Measurements from ENCODE around the gene TRMT1. TPM values are rescaled to one million over a fixed set of nuclear protein-coding genes. Genes with fewer than 3 reads are reported as not detected.

TRMT1 gene
- total RNA-seq, 1 donor from 2014 or later, result 74.7 TPM

- DNase-seq (ENCODE audit: low read depth), result no peak
- H3K36me3 ChIP-seq (ENCODE audit: control insufficient read depth, insufficient read depth, low read length), result no peaks in the 10 kb centered on the region
- no peak for TF ChIP-seq CTCF (IDR thresholded peaks at IDR 0.05; ENCODE audit: insufficient read depth, low read length, poor library complexity, severe bottlenecking)
- no peaks in the 10 kb centered on the region for H3K27me3 ChIP-seq (ENCODE audit: control insufficient read depth, insufficient read depth, low read length)
- H3K4me3 ChIP-seq (ENCODE audit: low read depth, low read length), result no peak overlapping the region
Observed at GRCh38 chr19:13121551-13122274, 5.2 kb upstream of the TRMT1 start.

GRCh38 chr19:13120817-13121216 lies 4.3 kb upstream of the TRMT1 start:
- H3K36me3 ChIP-seq (ENCODE audit: control insufficient read depth, insufficient read depth, low read length), result no peaks in the 10 kb centered on the region
- H3K4me3 ChIP-seq (ENCODE audit: low read depth, low read length), result no peak overlapping the region
- no peaks in the 10 kb centered on the region for H3K27me3 ChIP-seq (ENCODE audit: control insufficient read depth, insufficient read depth, low read length)
- no peak for DNase-seq (ENCODE audit: low read depth)
- TF ChIP-seq CTCF (IDR thresholded peaks at IDR 0.05; ENCODE audit: insufficient read depth, low read length, poor library complexity, severe bottlenecking), result no peak

- H3K27me3 ChIP-seq (ENCODE audit: control insufficient read depth, insufficient read depth, low read length), result no peaks in the 10 kb centered on the region
- H3K4me3 ChIP-seq (ENCODE audit: low read depth, low read length), result no peak overlapping the region
- TF ChIP-seq CTCF (IDR thresholded peaks at IDR 0.05; ENCODE audit: insufficient read depth, low read length, poor library complexity, severe bottlenecking), result no peak
- no peak for DNase-seq (ENCODE audit: low read depth)
- H3K36me3 ChIP-seq (ENCODE audit: control insufficient read depth, insufficient read depth, low read length), result no peaks in the 10 kb centered on the region
Observed at GRCh38 chr19:13120031-13120430, 3.5 kb upstream of the TRMT1 start.

- H3K27me3 ChIP-seq (ENCODE audit: control insufficient read depth, insufficient read depth, low read length), result no peaks in the 10 kb centered on the region
- H3K4me3 ChIP-seq (ENCODE audit: low read depth, low read length), result peak overlapping the region; percentile 97
- DNase-seq (ENCODE audit: low read depth), result no peak
- no peak for TF ChIP-seq CTCF (IDR thresholded peaks at IDR 0.05; ENCODE audit: insufficient read depth, low read length, poor library complexity, severe bottlenecking)
- no peaks in the 10 kb centered on the region for H3K36me3 ChIP-seq (ENCODE audit: control insufficient read depth, insufficient read depth, low read length)
Observed at GRCh38 chr19:13119627-13120026, 3.1 kb upstream of the TRMT1 start.

- Histone ChIP-seq H3K36me3 (ENCODE audit: control insufficient read depth, insufficient read depth, low read length) (no peaks in the 10 kb centered on the region), H3K4me3 (ENCODE audit: low read depth, low read length) (peak overlapping the region; percentile 97), H3K27me3 (ENCODE audit: control insufficient read depth, insufficient read depth, low read length) (no peaks in the 10 kb centered on the region)
- no peak for DNase-seq (ENCODE audit: low read depth)
- no peak for TF ChIP-seq CTCF (IDR thresholded peaks at IDR 0.05; ENCODE audit: insufficient read depth, low read length, poor library complexity, severe bottlenecking)
Observed at GRCh38 chr19:13118424-13119193, 2.1 kb upstream of the TRMT1 start.

Measured in kidney epithelial cell (primary cell).